GM19395 (cell line): ENCODE results near the gene CAMTA1.

Source experiments
- ATAC-seq: cut with Tn5 transposase; IDR thresholded peaks from one replicate; pipeline ENCODE4 v1.9.1; 2021; ENCODE audit warnings: mild to moderate bottlenecking, moderate library complexity; ENCODE audit not compliant: unreplicated experiment

The CAMTA1 gene

GRCh38 chr1:7610106-7610731 is 825.0 kb downstream of the CAMTA1 start:
- no peak for ATAC-seq

- no peak for ATAC-seq
Observed at GRCh38 chr1:7610936-7611335, 825.7 kb downstream of the CAMTA1 start.

GRCh38 chr1:7611421-7612010 is 826.3 kb downstream of the CAMTA1 start:
- no peak for ATAC-seq

- no peak for ATAC-seq
Observed at GRCh38 chr1:7613106-7613850, 828.0 kb downstream of the CAMTA1 start.

- no peak for ATAC-seq
Observed at GRCh38 chr1:7613851-7614205, 828.6 kb downstream of the CAMTA1 start.

- no peak for ATAC-seq
Observed at GRCh38 chr1:7614576-7615074, 829.4 kb downstream of the CAMTA1 start.

- ATAC-seq = no peak
Observed at GRCh38 chr1:7615138-7615537, 829.9 kb downstream of the CAMTA1 start.

GRCh38 chr1:7616076-7616832 is 831.0 kb downstream of the CAMTA1 start:
- ATAC-seq = no peak

GRCh38 chr1:7616953-7617352 is 831.7 kb downstream of the CAMTA1 start:
- no peak for ATAC-seq

GRCh38 chr1:7617826-7618225 is 832.6 kb downstream of the CAMTA1 start:
- no peak for ATAC-seq

GRCh38 chr1:7620196-7620595 is 834.9 kb downstream of the CAMTA1 start:
- no peak for ATAC-seq

- no peak for ATAC-seq
Observed at GRCh38 chr1:7621334-7622219, 836.3 kb downstream of the CAMTA1 start.

- no peak for ATAC-seq
Observed at GRCh38 chr1:7623842-7624241, 838.6 kb downstream of the CAMTA1 start.

- no peak for ATAC-seq
Observed at GRCh38 chr1:7624791-7625355, 839.6 kb downstream of the CAMTA1 start.

GRCh38 chr1:7625401-7625800 is 840.1 kb downstream of the CAMTA1 start:
- ATAC-seq = no peak

- no peak for ATAC-seq
Observed at GRCh38 chr1:7628273-7628672, 843.0 kb downstream of the CAMTA1 start.

- no peak for ATAC-seq
Observed at GRCh38 chr1:7629011-7629410, 843.8 kb downstream of the CAMTA1 start.

- ATAC-seq = no peak
Observed at GRCh38 chr1:7629465-7630195, 844.4 kb downstream of the CAMTA1 start.

GRCh38 chr1:7630378-7630777 is 845.1 kb downstream of the CAMTA1 start:
- no peak for ATAC-seq
